Duodenal mucosa (tissue), 2 donors: Measurements from ENCODE around the gene SV2B.

ENCODE experiments used
- H3K27ac ChIP-seq: one replicate; pipeline ENCODE4 v1.7.0; 2013; ENCODE audit warnings: low read depth, low read length
- H3K27me3 ChIP-seq, 2 donors: one replicate each; pipeline ENCODE4 v1.7.0; 2013; ENCODE audit warnings: low read length in 2 of 2, control low read depth in 1 of 2; ENCODE audit not compliant: insufficient read depth in 2 of 2, control insufficient read depth in 1 of 2
- H3K36me3 ChIP-seq, 2 donors: one replicate each; pipeline ENCODE4 v1.7.0; 2013; ENCODE audit warnings: low read length in 2 of 2, control low read depth in 1 of 2; ENCODE audit not compliant: insufficient read depth in 2 of 2, control insufficient read depth in 1 of 2
- H3K4me1 ChIP-seq, 2 donors: one replicate each; pipeline ENCODE4 v1.7.0; 2013; ENCODE audit warnings: low read length in 2 of 2, control low read depth in 1 of 2; ENCODE audit not compliant: insufficient read depth in 2 of 2, control insufficient read depth in 1 of 2
- H3K4me3 ChIP-seq, 2 donors: one replicate each; pipeline ENCODE4 v1.7.0; 2013; ENCODE audit warnings: low read length in 2 of 2, low read depth in 1 of 2
- H3K9ac ChIP-seq, 2 donors: one replicate each; pipeline ENCODE4 v1.7.0; 2013; ENCODE audit warnings: low read length in 2 of 2, low read depth in 1 of 2
- H3K9me3 ChIP-seq, 2 donors: one replicate each; pipeline ENCODE4 v1.7.0; 2013; ENCODE audit warnings: low read length in 2 of 2, control low read depth in 1 of 2; ENCODE audit not compliant: control insufficient read depth in 1 of 2

Gene SV2B

GRCh38 chr15:91291673-91292072, 191.6 kb downstream of the SV2B start:
- Histone ChIP-seq H3K4me1 (no peaks in the 10 kb centered on the region), H3K9me3 (no peaks in the 10 kb centered on the region), H3K4me3 (no peak overlapping the region), H3K36me3 (no peaks in the 10 kb centered on the region), H3K27ac (no peak overlapping the region), H3K27me3 (peaks cover 0 to 9% of the 10 kb centered on the region in 2 donors), H3K9ac (no peak overlapping the region)

- Histone ChIP-seq H3K4me1 (no peaks in the 10 kb centered on the region), H3K9me3 (no peaks in the 10 kb centered on the region), H3K27ac (no peak overlapping the region), H3K36me3 (no peaks in the 10 kb centered on the region), H3K27me3 (peaks cover 0 to 9% of the 10 kb centered on the region in 2 donors), H3K9ac (no peak overlapping the region), H3K4me3 (no peak overlapping the region)
Measured at GRCh38 chr15:91294344-91294743, 194.3 kb downstream of the SV2B start.

- Histone ChIP-seq H3K9ac (no peak overlapping the region), H3K4me1 (no peaks in the 10 kb centered on the region), H3K27me3 (peaks cover 0 to 9% of the 10 kb centered on the region in 2 donors), H3K27ac (no peak overlapping the region), H3K9me3 (no peaks in the 10 kb centered on the region), H3K4me3 (no peak overlapping the region), H3K36me3 (no peaks in the 10 kb centered on the region)
Measured at GRCh38 chr15:91294795-91295194, 194.7 kb downstream of the SV2B start.

GRCh38 chr15:91298101-91298500, 198.0 kb downstream of the SV2B start:
- Histone ChIP-seq H3K27me3 (peaks cover 5 to 9% of the 10 kb centered on the region in 2 donors), H3K36me3 (no peaks in the 10 kb centered on the region), H3K9ac (no peak overlapping the region), H3K4me3 (no peak overlapping the region), H3K9me3 (no peaks in the 10 kb centered on the region), H3K4me1 (no peaks in the 10 kb centered on the region), H3K27ac (no peak overlapping the region)

GRCh38 chr15:91302588-91303439, 202.8 kb downstream of the SV2B start:
- Histone ChIP-seq H3K9ac (no peak overlapping the region), H3K27ac (no peak overlapping the region), H3K36me3 (no peaks in the 10 kb centered on the region), H3K4me1 (no peaks in the 10 kb centered on the region), H3K9me3 (no peaks in the 10 kb centered on the region), H3K27me3 (peaks cover 14 to 15% of the 10 kb centered on the region in 2 donors), H3K4me3 (no peak overlapping the region)

- no peak overlapping the region for H3K27ac ChIP-seq
- H3K9me3 ChIP-seq, result no peaks in the 10 kb centered on the region
- H3K4me1 ChIP-seq, result no peaks in the 10 kb centered on the region
- peaks cover 14 to 15% of the 10 kb centered on the region in 2 donors for H3K27me3 ChIP-seq
- H3K36me3 ChIP-seq, result no peaks in the 10 kb centered on the region
- H3K9ac ChIP-seq, result no peak overlapping the region
- H3K4me3 ChIP-seq, result no peak overlapping the region
Measured at GRCh38 chr15:91304210-91304609, 204.2 kb downstream of the SV2B start.

GRCh38 chr15:91304786-91305185, 204.7 kb downstream of the SV2B start:
- Histone ChIP-seq H3K4me3 (no peak overlapping the region), H3K27me3 (peaks cover 14 to 15% of the 10 kb centered on the region in 2 donors), H3K9ac (no peak overlapping the region), H3K27ac (no peak overlapping the region), H3K9me3 (no peaks in the 10 kb centered on the region), H3K36me3 (no peaks in the 10 kb centered on the region), H3K4me1 (no peaks in the 10 kb centered on the region)

- no peak overlapping the region for H3K27ac ChIP-seq
- H3K4me1 ChIP-seq, result no peaks in the 10 kb centered on the region
- H3K4me3 ChIP-seq, result no peak overlapping the region
- H3K9ac ChIP-seq, result no peak overlapping the region
- no peaks in the 10 kb centered on the region for H3K9me3 ChIP-seq
- H3K36me3 ChIP-seq, result no peaks in the 10 kb centered on the region
- H3K27me3 ChIP-seq, result peaks cover 14 to 15% of the 10 kb centered on the region in 2 donors
Measured at GRCh38 chr15:91306144-91306543, 206.1 kb downstream of the SV2B start.

GRCh38 chr15:91307601-91308000, 207.5 kb downstream of the SV2B start:
- peaks cover 0 to 6% of the 10 kb centered on the region in 2 donors for H3K4me1 ChIP-seq

GRCh38 chr15:91308199-91308598, 208.1 kb downstream of the SV2B start:
- Histone ChIP-seq H3K27me3 (peaks cover 9 to 13% of the 10 kb centered on the region in 2 donors), H3K36me3 (no peaks in the 10 kb centered on the region), H3K9me3 (no peaks in the 10 kb centered on the region), H3K27ac (no peak overlapping the region), H3K9ac (no peak overlapping the region), H3K4me1 (peaks cover 0 to 6% of the 10 kb centered on the region in 2 donors), H3K4me3 (no peak overlapping the region)

More at GRCh38 chr15:91307601-91308000, 207.5 kb downstream of the SV2B start:
- Histone ChIP-seq H3K36me3 (no peaks in the 10 kb centered on the region), H3K4me3 (no peak overlapping the region), H3K27ac (no peak overlapping the region), H3K9ac (no peak overlapping the region), H3K9me3 (no peaks in the 10 kb centered on the region), H3K27me3 (peaks cover 11 to 14% of the 10 kb centered on the region in 2 donors)
